SU-DHL-6 (cell line): Measurements from ENCODE around the gene LUM.

ENCODE experiments used
- H2AFZ ChIP-seq: fragments of 200-600 bp; sonication (generic); 2 replicates; pipeline ENCODE4 v1.6.1; 2014; ENCODE audit warnings: low read depth, mild to moderate bottlenecking, moderate library complexity, mixed read lengths, antibody characterized with exemption, low read length; ENCODE audit not compliant: severe bottlenecking
- H3F3A ChIP-seq: fragments of 200-600 bp; shearing (Covaris generic); 2 replicates; pipeline ENCODE4 v1.6.0; 2016; ENCODE audit warnings: antibody characterized with exemption, mild to moderate bottlenecking; ENCODE audit not compliant: insufficient read depth
- H3K27ac ChIP-seq: fragments of 200-600 bp; sonication (generic); 2 replicates; pipeline ENCODE4 v1.5.1; 2016; ENCODE audit warnings: low read depth, mild to moderate bottlenecking, low read length, moderate library complexity, mixed read lengths
- H3K27me3 ChIP-seq: fragments of 200-600 bp; sonication (generic), shearing (Covaris generic); 2 replicates; pipeline ENCODE4 v1.6.0; 2014; ENCODE audit warnings: mild to moderate bottlenecking, low read length
- H3K36me3 ChIP-seq: fragments of 200-600 bp; sonication (generic); 2 replicates; pipeline ENCODE4 v1.6.1; 2014; ENCODE audit warnings: mild to moderate bottlenecking, low read length, mixed read lengths
- H3K4me2 ChIP-seq: fragments of 300-600, 200-600 bp; shearing (Covaris generic), sonication (generic); 2 replicates; pipeline ENCODE4 v1.6.0; 2014; ENCODE audit warnings: low read length, low read depth, mild to moderate bottlenecking; ENCODE audit not compliant: poor library complexity, severe bottlenecking
- H3K4me3 ChIP-seq: fragments of 200-600 bp; sonication (generic); 2 replicates; pipeline ENCODE4 v1.5.1; 2014; ENCODE audit warnings: antibody characterized with exemption, low read length, mild to moderate bottlenecking, mixed read lengths; ENCODE audit not compliant: insufficient read depth, poor library complexity, severe bottlenecking
- H3K79me2 ChIP-seq: fragments of 200-600 bp; sonication (generic); 2 replicates; pipeline ENCODE4 v1.6.1; 2014; ENCODE audit warnings: mild to moderate bottlenecking, low read length, moderate library complexity; ENCODE audit not compliant: insufficient read depth
- H3K9ac ChIP-seq: fragments of 200-600 bp; sonication (generic); 2 replicates; pipeline ENCODE4 v1.7.0; 2014; ENCODE audit warnings: mild to moderate bottlenecking, low read length
- H3K9me2 ChIP-seq: fragments of 200-600 bp; sonication (generic); replicated peaks from 2 replicates; pipeline ENCODE4 v1.6.1; 2014; ENCODE audit warnings: low read length; ENCODE audit not compliant: insufficient read depth
- H3K9me3 ChIP-seq: fragments of 200-600 bp; sonication (generic); 2 replicates; pipeline ENCODE4 v1.6.1; 2014; ENCODE audit warnings: low read length, mixed read lengths; ENCODE audit not compliant: insufficient read depth
- H4K20me1 ChIP-seq: fragments of 200-600 bp; sonication (generic); 2 replicates; pipeline ENCODE4 v1.6.1; 2014; ENCODE audit warnings: low read depth, mild to moderate bottlenecking, antibody characterized with exemption, low read length, moderate library complexity, mixed read lengths
- EZH2phosphoT487 ChIP-seq: fragments of 200-600 bp; sonication (generic), shearing (Covaris generic); conservative IDR thresholded peaks from 2 replicates; pipeline ENCODE4 v1.6.1; 2018; ENCODE audit warnings: mild to moderate bottlenecking, antibody characterized with exemption, low read length, moderate library complexity, mixed read lengths
- TF ChIP-seq, protein P1 (sequence below): fragments of 200-600 bp; sonication (generic); IDR thresholded peaks from one replicate; pipeline ENCODE4 v1.5.1; 2017; ENCODE audit warnings: antibody characterized with exemption, mild to moderate bottlenecking, low read length, moderate library complexity; ENCODE audit not compliant: insufficient read depth, poor library complexity, severe bottlenecking

The LUM gene

DNA sequence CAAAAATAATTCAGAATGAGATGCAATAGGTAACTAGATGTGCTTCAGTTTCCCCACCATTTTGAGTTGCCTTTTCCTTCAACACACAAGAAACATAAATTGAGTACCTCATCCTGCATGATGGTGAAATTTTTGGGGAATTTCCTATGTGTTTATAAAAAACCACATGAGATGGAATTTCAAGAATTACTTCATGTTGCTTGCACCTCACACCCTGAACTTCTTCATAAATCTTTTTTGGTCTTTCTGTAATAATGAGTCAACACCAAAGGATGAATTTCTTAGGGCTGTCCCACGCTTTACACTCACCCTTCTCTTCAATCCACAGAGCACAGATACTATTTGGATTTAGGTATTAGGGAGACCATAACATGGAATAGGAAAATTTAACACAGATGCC is 22.6 kb upstream of the LUM start:
- no peaks in the 10 kb centered on the region for H3K9me3 ChIP-seq
- no peak overlapping the region for H3K4me2 ChIP-seq
- no peaks in the 10 kb centered on the region for H3K79me2 ChIP-seq
- TF ChIP-seq, protein P1, sequence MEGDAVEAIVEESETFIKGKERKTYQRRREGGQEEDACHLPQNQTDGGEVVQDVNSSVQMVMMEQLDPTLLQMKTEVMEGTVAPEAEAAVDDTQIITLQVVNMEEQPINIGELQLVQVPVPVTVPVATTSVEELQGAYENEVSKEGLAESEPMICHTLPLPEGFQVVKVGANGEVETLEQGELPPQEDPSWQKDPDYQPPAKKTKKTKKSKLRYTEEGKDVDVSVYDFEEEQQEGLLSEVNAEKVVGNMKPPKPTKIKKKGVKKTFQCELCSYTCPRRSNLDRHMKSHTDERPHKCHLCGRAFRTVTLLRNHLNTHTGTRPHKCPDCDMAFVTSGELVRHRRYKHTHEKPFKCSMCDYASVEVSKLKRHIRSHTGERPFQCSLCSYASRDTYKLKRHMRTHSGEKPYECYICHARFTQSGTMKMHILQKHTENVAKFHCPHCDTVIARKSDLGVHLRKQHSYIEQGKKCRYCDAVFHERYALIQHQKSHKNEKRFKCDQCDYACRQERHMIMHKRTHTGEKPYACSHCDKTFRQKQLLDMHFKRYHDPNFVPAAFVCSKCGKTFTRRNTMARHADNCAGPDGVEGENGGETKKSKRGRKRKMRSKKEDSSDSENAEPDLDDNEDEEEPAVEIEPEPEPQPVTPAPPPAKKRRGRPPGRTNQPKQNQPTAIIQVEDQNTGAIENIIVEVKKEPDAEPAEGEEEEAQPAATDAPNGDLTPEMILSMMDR = no peak
- TF ChIP-seq EZH2phosphoT487 = no peak
- no peak overlapping the region for H3K4me3 ChIP-seq
- H3K36me3 ChIP-seq = no peaks in the 10 kb centered on the region
- no peak overlapping the region for H3K27ac ChIP-seq
- H3K9ac ChIP-seq = no peak overlapping the region
- H3K27me3 ChIP-seq = no peaks in the 10 kb centered on the region
- H4K20me1 ChIP-seq = no peaks in the 10 kb centered on the region
- H3K9me2 ChIP-seq = no peaks in the 10 kb centered on the region
- no peaks in the 10 kb centered on the region for H3F3A ChIP-seq
- H2AFZ ChIP-seq = no peak overlapping the region

- no peaks in the 10 kb centered on the region for H3K9me3 ChIP-seq
- TF ChIP-seq, protein P1 = no peak
- TF ChIP-seq EZH2phosphoT487 = no peak
- no peaks in the 10 kb centered on the region for H3K9me2 ChIP-seq
- no peak overlapping the region for H3K4me3 ChIP-seq
- no peak overlapping the region for H2AFZ ChIP-seq
- no peaks in the 10 kb centered on the region for H4K20me1 ChIP-seq
- H3K27me3 ChIP-seq = no peaks in the 10 kb centered on the region
- no peaks in the 10 kb centered on the region for H3K79me2 ChIP-seq
- no peak overlapping the region for H3K9ac ChIP-seq
- no peak overlapping the region for H3K27ac ChIP-seq
- H3K4me2 ChIP-seq = no peak overlapping the region
- H3F3A ChIP-seq = no peaks in the 10 kb centered on the region
- no peaks in the 10 kb centered on the region for H3K36me3 ChIP-seq
Measured at GRCh38 chr12:91129662-91130362, 18.5 kb upstream of the LUM start.

GRCh38 chr12:91127751-91128150 is 16.5 kb upstream of the LUM start:
- Histone ChIP-seq H3K79me2 (no peaks in the 10 kb centered on the region), H4K20me1 (no peaks in the 10 kb centered on the region), H3K9me2 (no peaks in the 10 kb centered on the region), H3K36me3 (no peaks in the 10 kb centered on the region), H3K4me2 (no peak overlapping the region), H3F3A (no peaks in the 10 kb centered on the region), H3K9me3 (no peaks in the 10 kb centered on the region), H2AFZ (no peak overlapping the region), H3K27ac (no peak overlapping the region), H3K27me3 (no peaks in the 10 kb centered on the region), H3K4me3 (no peak overlapping the region), H3K9ac (no peak overlapping the region)
- TF ChIP-seq EZH2phosphoT487 = no peak
- TF ChIP-seq, protein P1 = no peak
